Liver (tissue), 3 donors: ENCODE measurements around the gene DPH2.

Experiments used
- CTCF ChIP-seq: fragments of 150-350 bp; IDR thresholded peaks from 2 replicates; pipeline ENCODE4 v1.5.1; 2017; ENCODE audit warnings: improper control_type of control experiment, low read depth, low read length; ENCODE audit not compliant: missing input control
- SP1 ChIP-seq: IDR thresholded peaks from 2 replicates; pipeline ENCODE4 v1.6.1; 2018; ENCODE audit warnings: antibody characterized with exemption, mild to moderate bottlenecking
- YY1 ChIP-seq: IDR thresholded peaks from 2 replicates; pipeline ENCODE4 v1.6.1; 2016; ENCODE audit warnings: antibody characterized with exemption, mild to moderate bottlenecking
- donor health status: healthy.
- donor health status: healthy.

DNA sequence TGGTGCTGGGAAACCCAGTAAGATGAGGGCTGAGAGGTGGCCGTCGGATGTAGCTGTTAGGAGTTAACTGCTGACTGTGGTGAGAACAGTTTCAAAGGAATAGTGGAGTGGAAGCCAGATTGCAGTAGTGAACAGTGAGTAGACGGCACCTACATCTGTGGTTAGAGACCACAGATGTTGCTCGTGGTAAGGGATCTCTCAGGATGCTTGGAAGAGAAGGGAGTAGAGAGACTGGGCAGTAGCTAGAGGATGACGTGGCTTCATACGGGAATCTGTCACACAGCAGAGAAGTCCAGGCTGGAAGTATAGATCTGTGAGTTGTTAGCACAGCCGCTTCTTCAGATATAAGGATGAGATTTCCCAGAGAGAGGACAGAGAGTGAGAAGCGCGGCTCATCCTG lies 44.0 kb upstream of the DPH2 start:
- TF ChIP-seq CTCF (no peak), YY1 (no peak), SP1 (no peak)
